HG03025 (cell line): ENCODE measurements around the gene TRAF1.
"Not testable (repeated sequence)": the region's sequence is repeated elsewhere in the genome, so short reads cannot be mapped to it uniquely, and the experiment has no call there.

Source experiments
- ATAC-seq: cut with Tn5 transposase; IDR thresholded peaks from one replicate; pipeline ENCODE4 v1.9.1; 2021; ENCODE audit warnings: mild to moderate bottlenecking, moderate library complexity; ENCODE audit not compliant: unreplicated experiment, low FRiP score

TRAF1 gene

DNA sequence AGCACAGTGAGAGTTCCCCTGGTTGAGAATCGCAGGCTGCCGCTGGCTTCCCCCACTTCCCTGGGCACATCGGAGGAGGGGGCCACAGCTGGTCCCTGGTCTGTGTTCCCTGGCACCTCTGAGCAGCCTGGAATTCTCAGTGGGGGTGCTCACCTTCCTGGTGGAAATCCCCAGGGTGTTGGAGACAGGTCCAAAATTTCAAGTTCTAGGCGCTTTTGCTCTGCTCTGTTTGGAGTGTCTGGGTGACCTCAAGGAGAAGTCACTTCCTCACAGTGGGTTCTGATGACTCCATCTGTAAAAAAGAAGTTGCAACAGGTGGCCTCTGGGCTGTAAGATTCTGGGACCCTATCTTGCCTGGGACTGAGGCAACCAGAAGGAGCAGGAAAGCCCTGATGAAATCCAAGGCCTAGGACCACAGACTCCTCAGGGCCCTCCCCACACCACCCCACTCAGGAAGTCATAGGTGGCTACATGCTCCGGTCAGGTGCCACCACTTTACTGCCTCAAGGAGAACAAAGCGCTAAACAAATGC is at the start of gene TRAF1:
TSS of gene TRAF1 (minus strand) at position 400 of the 532 bp plus-strand sequence. CDS start 721 bp downstream, outside the sequence.
- no peak for ATAC-seq

GRCh38 chr9:120974921-120975320 is 48.3 kb upstream of the TRAF1 start:
- ATAC-seq, result no peak

GRCh38 chr9:120974181-120974580 is 47.6 kb upstream of the TRAF1 start:
- ATAC-seq, result no peak

GRCh38 chr9:120971938-120972337 is 45.3 kb upstream of the TRAF1 start:
- no peak for ATAC-seq

DNA sequence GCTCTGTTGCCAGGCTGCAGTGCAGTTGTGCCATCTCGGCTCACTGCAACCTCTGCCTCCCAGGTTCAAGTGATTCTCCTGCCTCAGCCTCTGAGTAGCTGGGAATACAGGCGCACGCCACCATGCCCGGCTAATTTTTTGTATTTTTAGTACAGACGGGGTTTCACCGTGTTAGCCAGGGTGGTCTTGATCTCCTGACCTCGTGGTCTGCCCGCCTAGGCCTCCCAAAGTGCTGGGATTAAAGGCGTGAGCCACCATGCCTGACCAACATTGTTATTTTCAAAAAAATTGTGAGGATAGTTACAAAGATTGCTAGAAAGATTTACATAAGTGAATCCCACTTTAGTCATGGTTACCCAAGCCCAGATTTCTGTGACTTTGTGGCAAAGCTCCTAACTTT is 44.9 kb upstream of the TRAF1 start:
- ATAC-seq, result not testable (repeated sequence)

GRCh38 chr9:120970244-120970643 is 43.6 kb upstream of the TRAF1 start:
- ATAC-seq, result no peak

DNA sequence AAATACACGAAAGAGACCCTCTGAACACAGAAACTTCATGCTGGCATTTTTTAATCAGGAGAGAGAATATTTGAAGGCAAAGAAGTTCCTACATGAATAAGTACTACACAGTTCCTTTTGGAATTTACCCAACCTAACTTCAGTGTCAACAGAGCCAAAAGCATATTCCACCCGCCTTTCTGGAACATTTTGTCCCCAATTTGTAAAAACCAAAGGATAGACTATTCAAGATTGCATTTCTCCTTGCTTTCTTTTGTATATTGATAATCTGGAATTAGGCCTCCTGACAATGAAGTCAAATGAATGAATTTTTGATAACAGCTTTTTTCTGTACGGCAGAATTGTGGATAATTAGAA is 39.4 kb upstream of the TRAF1 start:
- ATAC-seq, result no peak

- no peak for ATAC-seq
These were observed 38.9 kb upstream of the TRAF1 start for GRCh38 chr9:120965344-120966012.

- ATAC-seq, result no peak
These were observed 35.3 kb upstream of the TRAF1 start for GRCh38 chr9:120961936-120962335.

- no peak for ATAC-seq
These were observed 33.4 kb upstream of the TRAF1 start for GRCh38 chr9:120960001-120960400.

- no peak for ATAC-seq
These were observed 30.3 kb upstream of the TRAF1 start for GRCh38 chr9:120956862-120957261.

DNA sequence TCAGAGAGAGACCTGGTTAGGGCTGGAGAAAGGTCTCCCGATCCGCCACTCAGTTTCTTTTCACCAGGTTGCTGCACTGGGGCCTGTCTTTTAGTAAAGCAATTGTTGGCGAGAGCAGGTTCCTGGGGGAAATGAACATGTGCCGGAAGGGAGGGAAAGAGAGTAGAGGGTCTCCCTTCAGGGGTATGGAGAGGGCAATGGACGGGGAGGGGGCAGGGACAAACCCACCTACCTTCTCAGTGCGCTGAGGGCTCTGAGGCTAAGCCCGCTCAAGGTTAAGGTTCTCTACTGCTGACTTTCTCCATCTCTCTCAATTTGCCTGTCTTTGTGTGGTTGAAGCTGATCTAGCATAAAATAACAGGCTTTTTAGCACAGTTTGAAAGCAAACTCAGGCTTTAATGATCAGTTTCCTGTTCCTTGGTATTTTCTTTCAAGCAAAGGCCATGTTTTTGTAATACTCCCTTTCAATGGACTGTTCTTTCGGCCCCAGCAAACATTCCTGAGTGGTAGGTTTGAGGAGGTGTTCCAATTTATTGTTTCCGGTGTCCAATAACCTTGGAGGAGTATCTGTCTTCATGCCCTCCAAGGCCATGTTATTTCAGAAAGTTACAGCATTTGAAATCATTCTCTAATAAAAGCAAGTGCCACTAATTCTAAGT is 25.5 kb upstream of the TRAF1 start:
- ATAC-seq, result no peak

DNA sequence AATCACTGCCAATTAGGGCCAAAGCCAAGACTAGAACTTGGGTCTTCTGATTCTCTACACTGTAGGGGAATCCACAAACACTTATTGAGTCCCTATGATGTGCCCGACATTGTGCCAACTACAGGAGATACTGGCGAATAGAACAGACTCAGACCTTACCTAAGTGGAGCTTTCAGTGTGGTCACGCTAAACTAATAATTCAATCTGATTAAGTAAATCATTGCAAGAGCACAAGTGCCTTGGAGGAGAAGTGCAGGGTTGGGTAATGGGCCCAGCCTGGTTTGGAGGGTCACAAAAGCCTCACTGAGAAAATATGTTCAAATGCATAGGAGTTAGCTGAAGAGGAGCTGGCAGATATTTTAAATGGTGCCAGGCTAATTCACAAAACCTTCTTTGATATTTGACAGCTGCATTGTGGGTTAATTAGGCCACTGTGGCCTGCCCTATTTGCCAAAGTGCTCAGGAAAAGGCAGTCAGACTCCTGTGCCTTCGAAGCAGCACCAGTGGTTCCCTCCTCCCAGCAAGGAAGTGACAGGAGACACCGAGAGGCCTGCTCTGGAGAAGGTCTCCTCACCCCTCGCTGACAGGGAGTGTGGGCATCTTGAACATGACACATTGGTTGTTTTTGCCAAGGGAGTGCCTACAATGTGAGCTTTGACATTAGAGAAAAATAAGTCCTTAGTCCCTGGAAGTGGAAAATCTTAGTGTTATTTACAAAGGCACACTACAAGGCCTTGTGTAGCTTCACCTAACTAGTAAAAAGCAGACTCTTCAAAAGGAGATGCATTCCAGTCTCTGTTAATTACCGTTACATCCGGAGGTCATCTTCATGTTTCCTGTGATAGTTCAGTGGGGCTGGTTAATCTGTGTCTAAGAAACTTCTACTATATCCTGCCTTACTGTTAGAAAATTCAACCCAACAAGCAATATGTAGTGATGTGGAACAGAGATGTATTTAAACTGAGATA is 24.1 kb upstream of the TRAF1 start:
- no peak for ATAC-seq

GRCh38 chr9:120949290-120949689 is 22.7 kb upstream of the TRAF1 start:
- ATAC-seq, result no peak

DNA sequence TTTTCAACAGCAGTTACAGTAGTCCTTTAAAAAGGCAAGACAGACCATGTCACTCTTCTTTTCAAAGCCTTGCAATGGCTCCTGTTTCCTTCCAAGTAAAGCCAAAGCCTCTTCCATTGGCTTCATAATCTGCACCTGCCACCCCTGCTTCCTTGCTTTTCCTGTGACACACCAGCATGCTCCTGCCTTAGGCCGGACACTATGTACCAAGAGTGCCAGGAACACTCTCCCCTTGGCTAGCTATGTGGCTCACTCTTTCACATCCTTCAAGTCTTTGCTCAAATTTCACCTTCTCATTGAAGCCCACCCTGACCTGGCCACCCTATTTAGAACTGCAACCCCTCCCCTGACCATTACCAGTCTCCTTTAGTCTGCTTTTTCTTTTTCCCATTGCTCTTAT is 22.2 kb upstream of the TRAF1 start:
- no peak for ATAC-seq

DNA sequence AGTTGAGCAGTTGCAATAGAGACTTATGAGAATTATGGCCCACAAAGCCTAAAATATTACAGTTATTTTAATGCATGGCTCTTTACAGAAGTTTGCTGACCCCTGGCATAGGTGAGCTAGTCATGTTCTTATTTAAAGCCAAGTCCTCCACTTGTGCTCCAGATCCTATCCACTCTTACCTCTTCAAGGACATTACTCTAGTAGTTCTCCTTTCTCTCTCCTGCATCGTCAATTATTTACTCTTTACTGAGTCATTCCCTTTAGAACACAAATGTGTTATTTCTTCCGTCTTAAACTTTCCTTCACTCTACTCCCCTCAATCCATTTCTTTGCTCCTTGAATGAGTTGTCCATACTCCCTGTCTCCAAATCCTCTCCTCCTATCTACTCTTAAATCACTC is 20.6 kb upstream of the TRAF1 start:
- ATAC-seq, result no peak

- no peak for ATAC-seq
These were observed 19.7 kb upstream of the TRAF1 start for GRCh38 chr9:120946259-120946658.

DNA sequence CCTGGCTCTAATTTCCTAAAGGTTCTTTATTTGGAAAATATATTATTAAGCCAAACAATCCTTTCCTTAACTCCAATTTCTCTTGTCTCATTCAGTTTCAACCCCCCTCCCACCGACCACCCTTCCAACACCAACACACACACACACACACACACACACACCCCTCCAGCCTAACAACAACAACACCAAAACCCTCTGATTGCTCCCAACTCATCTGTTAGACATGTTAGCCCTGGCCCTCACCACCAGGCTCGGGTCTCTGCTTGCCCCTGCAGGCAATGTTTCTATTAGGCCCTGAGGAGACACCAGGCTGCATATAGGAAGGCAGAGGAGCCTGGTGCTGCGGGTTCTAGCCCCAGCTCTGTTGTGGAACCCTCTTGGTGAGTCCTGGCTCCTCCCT is 18.4 kb upstream of the TRAF1 start:
- no peak for ATAC-seq

- peak; percentile 92 for ATAC-seq
These were observed 17.8 kb upstream of the TRAF1 start for GRCh38 chr9:120944434-120944843.

DNA sequence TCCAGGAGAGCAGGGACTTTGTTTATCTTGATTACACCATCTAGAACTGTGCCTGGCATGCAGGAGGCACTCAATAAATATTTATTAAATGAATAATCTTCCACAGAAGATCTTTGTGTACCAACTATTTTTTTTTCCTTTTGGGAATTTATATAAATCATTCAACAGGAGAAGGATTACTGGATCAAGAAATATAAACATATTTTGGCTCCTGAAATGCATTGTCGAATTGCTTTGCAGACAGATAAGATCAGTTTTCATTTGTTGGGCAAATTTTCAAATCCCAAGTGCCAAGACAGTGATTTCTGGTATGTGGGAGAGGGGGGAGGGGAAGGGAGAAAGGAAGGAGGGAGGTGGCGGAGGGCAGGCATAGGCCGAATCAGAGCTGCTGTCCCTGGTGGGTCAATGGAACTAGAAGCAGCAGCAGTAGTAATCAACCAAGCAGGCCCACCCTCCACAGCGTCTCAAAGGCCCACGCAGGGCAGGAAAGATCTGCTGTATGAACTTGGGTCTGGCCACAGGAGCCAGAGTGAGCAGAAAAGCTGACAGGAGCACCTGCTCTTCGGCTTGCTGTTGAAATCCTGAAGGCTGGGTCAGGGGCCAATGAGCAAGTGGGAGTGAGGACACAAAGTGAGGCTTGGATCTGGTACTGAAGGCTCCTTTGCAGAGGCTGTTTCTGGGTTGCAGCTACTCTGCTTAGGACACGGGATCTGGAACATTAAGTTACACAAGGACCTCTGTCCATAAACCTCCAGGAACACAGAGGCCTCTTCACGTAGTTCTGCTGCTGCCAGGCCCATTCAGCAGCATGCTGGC is 15.8 kb upstream of the TRAF1 start:
- ATAC-seq, result no peak
